Activated CD4-positive, CD25-positive, alpha-beta regulatory T cell treated with anti-CD3 and anti-CD28 coated beads, Interleukin-2, amount 50 U/mL, for 16 hours (primary cell): Measurements from ENCODE around the gene PTGFRN.

Source experiments
- DNase-seq: peaks from one replicate; pipeline ENCODE4 v3.0.0-alpha.2; 2020; ENCODE audit warnings: low read depth, low spot score

PTGFRN gene

DNA sequence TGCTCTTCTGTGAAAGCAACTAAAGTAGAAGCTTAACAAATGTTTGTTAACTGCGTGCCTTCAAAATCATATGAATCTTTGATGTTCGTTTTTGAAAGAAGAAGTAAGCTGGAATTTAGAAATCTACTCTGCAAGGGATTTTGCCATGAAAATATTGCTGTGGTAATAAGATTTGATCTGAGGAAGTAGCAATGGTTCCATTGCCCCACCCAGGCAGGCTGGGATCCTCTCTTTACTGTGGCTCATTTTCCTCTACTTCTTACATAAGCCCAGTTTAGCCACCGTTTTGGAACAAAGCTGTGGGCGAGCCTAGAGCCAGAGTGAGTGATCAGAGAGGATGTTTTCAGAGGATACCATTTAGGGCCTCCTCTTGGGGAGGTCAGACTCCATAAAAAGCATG lies 20.3 kb upstream of the PTGFRN start:
- DNase-seq: no peak

- DNase-seq: no peak
Measured at GRCh38 chr1:116891396-116892079, 18.2 kb upstream of the PTGFRN start.

GRCh38 chr1:116895073-116895472 lies 14.6 kb upstream of the PTGFRN start:
- no peak for DNase-seq

DNA sequence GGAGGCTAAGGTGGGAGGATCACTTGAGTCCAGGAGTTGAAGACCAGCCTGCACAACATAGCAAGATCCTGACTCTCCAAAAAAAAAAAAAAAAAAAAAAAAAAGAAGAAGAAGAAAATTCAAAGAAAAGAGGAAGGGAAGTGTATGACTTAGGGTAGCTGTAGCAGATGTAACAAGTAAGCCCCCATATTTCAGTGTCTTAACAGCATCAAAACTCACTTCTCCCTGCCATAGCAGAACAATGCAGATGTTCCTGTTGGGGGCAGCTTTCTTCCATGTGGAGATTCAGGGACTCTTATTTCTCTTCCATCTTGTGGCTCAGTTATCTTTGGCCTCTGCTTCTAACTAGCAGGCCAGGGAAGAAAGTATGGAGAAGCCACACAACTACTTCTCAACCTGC lies 10.2 kb upstream of the PTGFRN start:
- no peak for DNase-seq

- DNase-seq: no peak
Measured at GRCh38 chr1:116900471-116901365, 9.0 kb upstream of the PTGFRN start.

DNA sequence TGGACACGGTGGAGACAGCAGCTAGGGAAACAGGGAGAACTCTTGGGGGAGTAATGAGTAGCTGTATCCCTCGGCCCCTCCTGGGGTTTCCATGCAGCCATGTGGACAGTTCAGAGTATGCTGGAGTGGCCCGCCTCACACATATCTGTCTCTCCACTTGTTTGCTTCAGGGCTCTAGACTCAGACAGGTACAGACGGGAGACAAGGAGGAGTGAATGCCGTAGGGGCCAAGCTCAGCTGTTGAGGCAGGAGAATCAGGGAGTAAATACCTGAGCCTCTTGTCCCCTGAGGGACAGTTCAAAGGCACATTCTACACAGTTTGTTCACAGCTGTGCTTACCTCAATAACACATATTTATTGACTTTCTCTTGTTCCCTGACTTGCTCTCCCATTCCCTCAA lies 7.7 kb upstream of the PTGFRN start:
- DNase-seq: no peak

DNA sequence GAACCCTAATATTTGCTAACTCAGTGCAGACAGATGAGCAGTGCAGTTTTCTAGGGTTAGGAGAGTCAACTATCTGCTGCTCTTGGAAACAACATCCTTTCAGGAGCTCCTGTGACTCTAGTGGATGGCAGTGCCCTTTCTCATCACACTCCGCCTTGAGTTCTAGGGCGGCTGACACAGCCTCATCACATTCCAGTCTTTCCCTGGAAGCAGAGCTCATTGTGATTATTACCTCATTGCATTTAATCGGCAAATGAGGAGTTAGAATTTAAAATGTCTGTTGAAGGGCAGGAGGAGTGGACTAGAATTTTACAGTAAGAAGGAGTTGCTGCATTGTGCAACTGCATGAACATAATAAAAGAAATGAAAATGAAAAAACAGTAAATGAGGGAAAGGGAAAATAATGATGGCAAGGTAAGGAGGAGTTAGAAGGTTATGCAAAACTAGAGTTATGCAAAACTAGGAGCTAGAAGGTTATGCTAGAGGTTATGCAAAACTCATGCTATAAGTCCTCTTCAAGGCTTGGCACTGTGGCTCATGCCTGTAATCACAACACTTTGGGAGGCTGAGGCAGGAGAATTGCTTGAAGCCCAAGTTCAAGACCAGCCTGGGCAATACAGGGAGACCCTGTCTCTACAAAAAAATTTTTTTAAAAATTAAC lies 6.9 kb upstream of the PTGFRN start:
- no peak for DNase-seq

GRCh38 chr1:116904791-116905320 lies 4.9 kb upstream of the PTGFRN start:
- no peak for DNase-seq

GRCh38 chr1:116906812-116907211 lies 2.9 kb upstream of the PTGFRN start:
- no peak for DNase-seq

GRCh38 chr1:116907351-116907750 lies 2.4 kb upstream of the PTGFRN start:
- no peak for DNase-seq

- no peak for DNase-seq
Measured at GRCh38 chr1:116908266-116908665, 1.4 kb upstream of the PTGFRN start.

- no peak for DNase-seq
Measured at GRCh38 chr1:116908820-116909511, 750 bp upstream of the PTGFRN start.

DNA sequence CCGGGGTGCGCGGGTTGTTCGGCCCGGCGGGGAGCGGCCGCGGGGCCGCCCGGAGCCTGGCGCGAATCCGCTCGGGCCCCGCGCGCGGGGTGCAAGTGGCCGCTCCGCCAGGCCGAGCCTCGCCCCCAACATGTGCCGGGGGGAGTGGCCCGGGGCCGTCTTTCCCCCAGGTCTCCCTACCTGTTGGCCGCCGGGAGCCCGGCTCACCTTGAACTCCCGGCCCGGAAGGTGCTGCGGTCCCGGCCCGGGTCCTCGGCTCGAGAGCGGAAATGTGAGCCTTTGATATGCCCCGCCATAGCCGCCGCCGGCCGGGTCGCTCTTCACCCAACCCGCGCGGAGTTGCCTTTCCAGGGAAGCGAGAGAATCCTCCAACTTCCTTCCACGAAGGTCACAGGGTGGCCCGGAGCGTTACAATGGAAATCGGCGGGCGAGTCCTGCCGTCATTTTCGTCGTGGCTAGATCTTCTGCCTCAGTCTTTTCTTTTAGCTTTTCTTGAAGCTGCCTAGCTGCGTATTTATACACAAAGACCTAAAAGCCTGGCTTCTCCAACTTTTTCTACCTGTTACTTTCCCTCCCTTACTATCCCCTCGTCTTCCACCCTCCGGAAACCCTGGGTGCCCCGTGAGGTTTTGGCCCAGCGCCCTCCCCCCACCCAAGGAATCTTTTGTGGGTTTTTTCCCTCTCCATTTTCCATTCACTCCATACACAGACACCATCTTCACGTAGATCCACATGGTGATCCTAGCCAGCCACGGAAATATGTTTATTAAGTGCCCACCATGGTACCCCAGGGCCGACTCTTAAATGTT lies 867 bp downstream of the PTGFRN start:
- peak; percentile 26 for DNase-seq

DNA sequence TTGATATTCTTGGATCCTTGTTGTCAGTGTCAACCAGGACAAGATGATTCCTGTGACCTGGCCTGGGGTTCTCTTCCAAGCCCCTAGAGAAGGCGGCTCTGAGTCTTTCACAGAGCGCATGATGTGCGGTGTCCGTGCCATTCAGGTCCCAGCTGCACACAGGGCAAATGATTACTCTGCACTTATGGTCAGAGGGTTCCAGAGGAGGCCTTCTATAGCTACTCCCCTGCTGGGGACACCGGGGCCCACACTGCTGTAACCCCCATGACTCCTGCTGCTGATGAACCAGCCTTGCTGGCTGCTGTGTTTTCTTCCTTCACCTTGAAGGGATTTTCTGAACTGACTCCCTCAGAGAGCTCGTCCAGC lies 1.5 kb downstream of the PTGFRN start:
- DNase-seq: no peak

DNA sequence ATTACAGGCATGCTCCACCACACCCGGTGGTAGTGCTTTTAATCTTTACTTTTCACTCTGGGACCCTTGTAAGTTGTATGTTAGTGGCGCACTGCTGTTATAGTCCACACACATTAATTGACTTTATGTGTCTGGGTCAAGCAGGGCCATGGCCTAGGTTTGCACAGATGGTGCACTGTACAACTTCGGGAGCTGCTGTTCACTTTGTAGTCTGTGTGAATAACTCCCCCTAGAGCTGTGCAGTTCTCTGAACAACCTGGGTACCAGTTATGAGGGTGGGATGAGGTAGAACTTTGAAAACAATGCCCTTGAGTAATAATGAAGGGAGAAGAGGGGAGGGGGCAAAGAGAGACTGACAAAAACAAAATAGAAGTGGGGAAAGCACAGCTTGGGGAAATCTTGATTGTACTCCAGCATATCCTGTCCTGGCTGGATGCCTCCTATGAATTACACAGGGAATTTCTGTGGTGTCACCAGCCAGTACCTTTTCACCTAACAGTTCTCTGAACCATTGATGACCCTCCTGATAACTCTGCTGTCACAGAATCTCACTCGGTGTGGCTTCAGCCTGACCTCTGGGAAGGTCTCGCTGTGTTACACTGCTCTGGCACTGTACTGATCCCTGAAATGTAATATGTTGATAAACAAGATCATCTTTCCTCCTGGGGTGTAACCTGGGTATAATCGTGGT lies 2.2 kb downstream of the PTGFRN start:
- no peak for DNase-seq

GRCh38 chr1:116912846-116913245 lies 3.1 kb downstream of the PTGFRN start:
- DNase-seq: no peak

- no peak for DNase-seq
Measured at GRCh38 chr1:116913941-116914340, 4.2 kb downstream of the PTGFRN start.

GRCh38 chr1:116914667-116915066 lies 5.0 kb downstream of the PTGFRN start:
- no peak for DNase-seq

DNA sequence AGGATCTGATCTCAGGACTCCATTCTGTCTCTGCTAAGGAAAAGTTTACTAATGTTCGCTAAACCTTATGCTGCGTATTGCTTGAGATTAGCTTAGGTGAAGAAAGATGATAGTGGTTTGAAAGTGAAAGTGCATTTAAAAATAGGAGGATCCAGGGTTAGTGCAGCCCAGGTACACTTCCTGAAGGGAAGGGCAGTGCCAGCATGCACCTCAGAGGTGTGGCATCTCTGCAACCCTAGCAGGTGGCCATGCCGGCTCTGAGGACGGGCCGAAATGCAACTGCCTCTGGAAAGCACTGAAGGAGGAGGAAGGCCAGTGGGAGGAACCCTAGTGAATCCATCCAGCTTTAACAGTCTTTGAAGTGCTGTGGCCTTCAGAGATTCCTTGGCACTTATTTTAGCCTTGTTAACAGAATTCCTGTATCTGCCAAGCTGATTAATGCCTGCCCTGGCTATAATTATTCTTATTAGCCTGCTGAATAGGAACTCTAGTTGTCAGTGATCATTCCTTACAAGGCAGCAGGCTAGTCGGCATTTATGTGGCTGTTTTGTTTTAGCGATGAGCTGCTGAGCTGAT lies 5.5 kb downstream of the PTGFRN start:
- DNase-seq: no peak

DNA sequence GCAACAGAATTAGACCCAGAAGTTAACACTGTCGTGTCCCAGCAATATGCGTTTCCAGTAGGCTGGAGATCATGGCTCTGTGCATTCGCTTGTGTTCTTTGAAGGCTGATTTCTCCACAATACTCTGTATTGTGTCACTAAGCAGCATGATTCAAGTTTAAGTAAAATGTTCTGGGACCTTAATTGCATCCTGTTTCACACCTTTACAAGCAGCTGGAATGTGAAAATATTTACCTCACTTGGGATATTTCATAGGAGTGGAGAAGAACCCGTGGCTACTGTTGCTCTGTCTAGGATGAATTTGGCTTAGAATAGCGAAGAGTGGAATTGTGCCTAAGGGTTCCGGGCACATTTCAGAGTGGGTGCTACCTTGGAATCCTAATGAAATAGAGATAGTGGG lies 6.3 kb downstream of the PTGFRN start:
- no peak for DNase-seq
